Renal cortex interstitium (tissue), 11 donors: Measurements from ENCODE around the gene GALNT2. TPM values are rescaled to one million over a fixed set of nuclear protein-coding genes. Genes with fewer than 3 reads are reported as not detected.

Experiments
- DNase-seq, 11 donors: peaks; one replicate each; pipeline ENCODE4 v3.0.0-alpha.2; 2013; ENCODE audit warnings: low read depth in 9 of 11, low spot score in 4 of 11; ENCODE audit errors: extremely low read depth in 1 of 11
- polyA plus RNA-seq, 3 donors: library from polyadenylated mRNA; unstranded; fragments of 120-200 nt; gene quantifications; one replicate each; pipeline ENCODE4 v1.2.1, GENCODE V29; 2013; ENCODE audit not compliant: insufficient read length in 3 of 3

The GALNT2 gene
- polyA plus RNA-seq, 3 donors = 57.1 to 65.1 (median 59.2) TPM

DNA sequence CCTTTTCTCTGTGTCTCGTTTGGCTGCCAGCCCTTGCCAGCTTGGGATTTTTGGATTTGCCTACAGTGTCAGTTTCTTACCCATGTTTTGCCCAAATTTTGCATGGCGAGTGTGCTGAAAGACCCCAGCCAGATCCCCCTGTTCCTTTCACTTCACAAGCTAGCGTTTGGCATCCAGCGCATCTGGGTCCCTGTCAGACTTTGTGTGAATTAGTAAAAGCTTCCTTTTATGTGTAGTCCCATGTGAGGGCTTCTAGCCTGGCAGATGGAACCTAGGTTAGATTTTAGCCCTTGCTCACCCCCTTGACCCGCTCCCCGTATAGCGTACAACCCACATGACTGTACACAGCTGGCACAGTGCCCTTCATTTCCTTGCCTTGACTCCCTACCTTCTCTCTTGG, 22.3 kb upstream of the GALNT2 start:
- no peak for DNase-seq

DNA sequence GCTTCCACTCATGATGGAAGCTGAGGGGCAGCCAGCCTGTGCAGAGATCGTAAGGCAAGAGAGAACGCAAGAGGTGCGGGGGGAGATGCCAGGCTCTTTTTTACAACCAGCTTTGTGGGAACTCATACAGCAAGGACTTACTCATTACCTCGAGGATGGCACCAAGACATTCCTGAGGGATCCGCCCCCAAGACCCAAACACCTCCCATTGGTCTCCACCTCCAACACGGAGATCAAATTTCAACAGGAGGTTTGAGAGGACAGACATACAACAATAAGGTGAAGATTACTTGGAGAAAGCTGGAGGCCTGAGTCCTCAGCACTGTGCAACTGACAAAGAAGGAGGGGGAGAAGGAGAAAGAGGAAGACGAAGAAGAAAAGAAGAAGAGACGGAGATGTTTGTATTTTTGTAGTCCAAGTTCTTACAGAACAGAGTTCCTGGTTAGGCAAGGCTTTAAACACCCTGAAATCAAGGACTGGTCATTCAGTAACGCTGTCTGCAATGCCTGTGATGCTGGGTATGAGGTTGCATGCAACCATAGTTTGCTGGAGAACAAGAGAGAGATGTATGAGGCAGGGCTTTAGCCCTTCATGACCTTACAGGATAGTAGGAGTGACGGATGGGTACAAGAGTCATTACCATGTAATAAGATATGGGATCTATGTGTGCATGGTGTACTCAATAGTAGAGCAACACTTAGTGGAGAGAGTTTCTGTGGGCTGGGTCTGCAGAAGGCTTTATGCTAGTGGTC, 19.7 kb upstream of the GALNT2 start:
- no peak for DNase-seq

DNA sequence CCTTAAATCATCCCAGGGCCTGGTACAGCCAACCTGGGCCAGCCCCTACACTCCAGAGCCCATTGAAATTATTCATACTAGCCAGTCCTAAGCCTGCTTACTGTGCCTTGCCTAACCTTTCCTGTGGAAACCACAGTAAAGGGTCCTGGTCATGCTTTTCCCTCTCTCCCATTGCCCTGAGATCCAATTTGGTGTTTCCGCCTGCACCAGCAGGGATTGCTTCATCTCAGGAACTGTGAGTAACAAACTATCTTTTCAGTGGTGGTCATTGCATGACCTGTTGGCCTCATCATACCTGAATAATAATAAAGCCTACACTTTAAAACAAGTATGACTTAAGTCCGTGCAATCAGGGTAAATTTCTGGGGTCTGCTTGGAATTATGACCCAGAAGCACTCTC, 18.7 kb upstream of the GALNT2 start:
- no peak for DNase-seq

DNA sequence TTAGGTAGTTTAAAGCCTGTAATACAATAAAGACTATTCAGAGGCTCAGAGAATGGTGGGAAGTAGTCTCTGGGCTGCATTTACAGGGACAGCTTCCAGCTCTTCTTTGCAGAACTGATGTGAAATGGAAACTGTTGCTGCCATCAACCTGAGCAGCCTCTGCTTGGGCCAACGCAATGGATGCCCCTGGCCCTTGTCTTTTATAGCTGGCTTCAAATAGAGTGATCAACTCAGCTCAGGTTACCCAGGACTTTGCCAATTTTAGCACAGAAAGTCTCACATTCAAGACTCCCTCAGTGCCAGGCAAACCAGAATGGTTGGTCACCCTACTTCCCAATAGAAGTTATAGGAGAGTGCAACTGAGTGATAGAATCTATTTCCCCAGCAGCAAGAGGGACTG, 18.1 kb upstream of the GALNT2 start:
- no peak for DNase-seq

DNA sequence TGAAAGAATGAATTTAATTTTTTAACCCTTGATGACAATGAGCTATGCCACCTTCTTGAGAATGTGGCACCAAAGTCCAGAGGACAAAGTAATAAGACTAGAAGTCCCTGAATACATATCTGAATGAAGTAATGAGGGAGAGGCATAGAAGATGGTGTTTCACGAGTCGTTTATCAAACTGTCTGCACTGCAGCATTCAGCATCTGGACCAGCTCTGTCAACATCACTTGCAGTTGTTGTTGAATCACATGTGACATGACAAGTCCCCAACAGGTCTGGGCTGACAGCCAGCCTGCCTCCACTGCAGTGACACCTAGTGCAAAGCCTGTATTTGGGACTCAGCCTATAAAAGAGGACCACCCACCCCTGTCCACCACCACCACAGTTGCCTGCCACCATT, 17.3 kb upstream of the GALNT2 start:
- DNase-seq = no peak

DNA sequence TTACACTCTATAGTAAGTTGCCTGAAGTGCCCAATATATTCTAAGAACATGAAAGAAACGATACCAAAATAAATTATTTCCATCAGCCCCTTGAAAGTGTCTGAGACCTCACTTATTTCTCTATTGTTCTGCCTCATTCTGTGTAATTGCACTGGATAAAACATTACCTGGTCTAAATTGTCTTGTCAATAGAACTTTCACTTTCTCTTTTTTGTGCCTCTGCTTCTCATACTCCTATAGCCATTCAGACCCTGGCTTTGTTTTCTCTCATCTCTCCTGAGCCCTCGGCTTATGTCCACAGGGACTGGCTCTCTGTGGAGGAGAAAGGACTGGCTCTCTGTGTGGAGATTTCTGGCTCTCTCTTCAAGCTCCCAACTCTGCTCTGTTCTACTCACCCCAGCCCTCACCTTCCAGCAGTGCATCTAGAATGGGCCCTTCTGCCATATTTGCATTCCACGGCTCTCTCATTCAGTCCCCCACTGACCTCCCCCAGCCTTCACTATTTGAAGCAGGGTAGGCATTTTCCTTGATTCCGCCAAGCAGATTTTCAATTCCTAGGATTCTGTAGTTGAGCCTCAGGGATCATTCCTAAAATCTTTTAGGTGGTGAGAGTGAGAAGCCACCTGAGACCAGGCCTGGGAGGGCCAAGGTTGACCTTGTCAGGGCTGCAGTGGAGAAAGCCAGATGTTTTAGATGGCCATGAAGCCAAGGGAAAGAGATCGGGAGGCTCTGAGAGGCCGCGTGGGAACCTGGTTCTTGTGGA, 15.9 kb upstream of the GALNT2 start:
- DNase-seq = no peak

DNA sequence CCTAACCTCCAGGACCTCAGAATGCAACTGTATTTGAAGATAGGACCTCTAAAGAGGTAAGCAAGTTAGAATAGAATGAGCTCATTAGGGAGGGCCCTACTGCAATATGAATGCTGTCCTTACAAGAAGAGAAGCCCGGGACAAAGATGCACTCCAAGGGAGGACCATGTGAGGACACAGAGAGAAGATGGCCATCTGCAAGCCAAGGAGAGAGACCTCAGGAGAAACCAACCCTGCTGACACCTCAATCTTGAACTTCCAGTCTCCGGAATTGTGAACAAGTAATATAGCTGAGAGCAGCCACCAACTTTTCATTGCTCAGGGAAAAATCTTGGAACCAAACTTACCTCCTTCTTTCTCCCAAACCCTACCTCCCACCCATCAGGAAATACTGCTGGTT, 15.0 kb upstream of the GALNT2 start:
- no peak for DNase-seq

DNA sequence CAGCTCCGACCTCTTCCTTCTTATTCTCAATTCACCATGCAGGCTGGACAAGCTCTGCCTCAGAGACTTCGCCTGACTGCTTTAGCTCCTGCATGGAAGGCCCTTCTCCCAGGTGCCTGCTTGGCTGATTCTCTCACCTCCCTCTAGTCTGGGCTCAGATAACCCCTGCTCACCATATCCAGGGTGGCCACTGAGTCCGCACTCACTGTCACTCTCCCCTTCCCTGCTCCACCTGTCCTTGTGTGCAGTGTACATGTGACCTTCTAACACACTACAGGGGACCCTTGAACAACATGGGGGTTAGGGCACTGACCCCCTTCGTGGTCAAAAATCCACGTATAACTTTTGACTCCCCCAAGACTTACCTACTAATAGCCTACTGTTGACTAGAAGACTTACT, 14.4 kb upstream of the GALNT2 start:
- DNase-seq = no peak

DNA sequence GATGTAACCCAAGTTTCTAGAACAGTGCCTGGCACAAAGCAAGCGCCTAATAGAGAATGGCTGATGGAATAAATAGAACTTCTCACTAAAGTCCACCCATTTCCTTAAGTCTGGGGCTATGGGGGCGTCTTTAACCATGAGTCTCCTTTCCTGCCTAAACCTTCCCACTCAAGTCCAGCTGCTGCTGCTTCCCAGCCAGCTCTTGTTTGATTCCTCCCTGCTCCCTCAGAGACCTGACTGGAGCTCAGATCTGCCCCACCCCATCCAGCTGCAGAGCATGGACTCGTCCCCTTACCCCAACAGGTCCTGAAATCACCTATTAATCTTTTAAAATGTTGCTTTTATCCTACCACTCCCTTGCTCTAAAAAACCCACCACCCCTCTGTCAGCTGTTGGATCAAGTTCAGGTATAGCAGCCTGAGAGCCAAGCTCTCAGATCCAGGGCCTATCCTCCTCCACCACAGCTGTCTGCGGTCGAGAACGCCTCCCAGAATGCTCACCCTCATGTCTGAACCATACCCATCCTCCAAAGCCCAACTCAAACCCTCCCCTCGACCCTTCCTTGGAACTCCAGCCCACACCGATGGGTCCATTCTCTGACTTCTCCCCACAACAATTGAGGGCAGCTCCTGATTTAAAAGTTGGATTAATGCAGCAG, 12.8 kb upstream of the GALNT2 start:
- no peak for DNase-seq

DNA sequence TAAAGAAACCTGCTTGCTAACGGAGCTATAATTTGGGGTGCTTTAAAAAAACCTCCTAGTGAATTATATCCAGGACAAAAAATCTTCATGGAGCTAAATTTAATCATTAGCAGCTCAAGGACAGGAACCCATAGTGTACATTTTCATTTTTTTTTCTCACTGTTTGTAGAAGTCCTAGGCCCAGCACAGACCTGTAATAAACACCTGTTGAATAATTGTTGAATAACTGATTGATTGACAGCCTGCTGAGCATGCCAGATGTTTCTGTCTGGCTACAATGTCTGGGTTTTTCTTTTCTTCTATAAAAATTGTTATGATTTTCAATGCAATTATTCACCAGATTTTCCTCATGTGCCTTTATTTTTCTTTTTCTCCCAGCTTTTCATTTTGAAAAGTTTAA, 10.9 kb upstream of the GALNT2 start:
- no peak for DNase-seq

DNA sequence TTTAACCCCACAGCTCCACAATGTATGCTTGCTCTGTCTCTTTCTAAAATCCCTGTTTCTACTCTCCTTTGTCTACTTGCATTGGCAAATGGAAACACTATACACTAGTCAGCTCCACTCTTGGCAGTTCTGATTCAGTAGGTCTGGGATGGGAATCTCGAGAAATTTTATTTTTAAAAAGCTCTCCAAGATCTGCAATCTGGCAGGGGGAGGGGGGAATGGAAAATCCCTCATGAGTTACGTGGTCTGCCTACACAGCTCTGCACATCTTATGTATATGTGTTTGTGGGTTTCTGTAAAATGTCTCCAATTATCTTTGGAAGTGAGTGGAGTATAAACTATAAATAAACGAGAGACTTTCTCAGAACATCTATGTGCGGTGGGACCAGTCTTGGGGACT, 9.9 kb upstream of the GALNT2 start:
- DNase-seq = no peak

DNA sequence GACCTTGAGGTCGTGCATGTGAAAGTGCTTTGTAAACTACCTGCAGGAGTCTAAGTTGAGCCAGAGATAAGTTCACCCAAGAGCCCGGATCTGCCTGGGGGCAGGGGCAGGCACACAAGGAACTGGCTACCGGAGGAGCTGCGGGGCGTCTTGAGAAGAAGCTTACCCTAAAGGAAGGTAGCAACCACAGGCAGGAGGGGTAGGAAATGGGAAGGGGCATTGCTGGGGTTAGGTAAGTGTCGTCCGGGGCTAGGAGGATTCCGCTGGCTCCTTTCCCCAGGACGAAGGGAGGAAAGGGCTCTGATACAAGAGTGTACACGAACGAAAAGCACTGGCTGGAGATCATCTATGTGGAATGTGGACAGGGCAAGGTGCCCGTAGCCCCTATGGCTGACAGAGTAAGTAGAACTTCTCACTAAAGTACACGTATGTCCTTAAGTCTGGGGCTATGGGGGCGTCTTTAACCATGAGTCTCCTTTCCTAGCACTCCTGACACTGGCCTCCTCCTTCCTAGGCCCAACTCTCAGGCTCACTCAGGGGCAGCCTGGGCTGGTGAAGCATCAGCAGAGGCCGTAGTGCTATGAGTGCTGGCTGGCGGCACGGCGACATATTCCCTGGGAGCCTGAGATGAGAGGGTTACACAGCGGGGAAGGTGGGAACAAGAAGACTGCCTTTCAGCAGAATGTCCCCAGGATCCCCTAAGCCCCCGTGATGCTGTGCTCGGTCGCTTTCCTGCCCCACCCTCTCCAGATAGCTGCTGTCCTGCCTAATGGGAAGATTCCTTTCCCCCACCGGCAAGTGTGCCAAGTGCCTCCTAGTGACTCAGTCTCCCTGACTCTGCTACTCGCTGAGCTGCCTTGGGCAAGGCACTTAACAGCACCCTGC, 9.1 kb upstream of the GALNT2 start:
- no peak for DNase-seq

DNA sequence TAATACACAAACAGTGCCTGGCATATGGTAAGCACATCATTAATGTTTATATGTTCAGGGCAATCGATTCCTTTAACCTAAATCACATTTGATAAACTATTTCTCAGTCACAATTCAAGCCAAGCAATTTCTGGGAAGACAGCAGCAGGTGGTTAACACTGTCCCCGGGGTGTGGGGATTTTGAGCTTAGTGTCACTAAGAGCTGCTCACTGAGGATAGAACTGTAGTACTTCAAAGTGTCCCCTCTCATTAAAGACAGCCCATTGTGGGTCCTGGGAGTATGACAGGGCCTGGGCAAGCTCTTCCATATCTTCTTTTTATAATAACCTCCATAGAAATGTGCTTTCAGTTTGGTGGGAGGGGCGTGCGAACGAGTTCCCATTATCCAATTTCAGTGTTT, 8.4 kb upstream of the GALNT2 start:
- DNase-seq = no peak

DNA sequence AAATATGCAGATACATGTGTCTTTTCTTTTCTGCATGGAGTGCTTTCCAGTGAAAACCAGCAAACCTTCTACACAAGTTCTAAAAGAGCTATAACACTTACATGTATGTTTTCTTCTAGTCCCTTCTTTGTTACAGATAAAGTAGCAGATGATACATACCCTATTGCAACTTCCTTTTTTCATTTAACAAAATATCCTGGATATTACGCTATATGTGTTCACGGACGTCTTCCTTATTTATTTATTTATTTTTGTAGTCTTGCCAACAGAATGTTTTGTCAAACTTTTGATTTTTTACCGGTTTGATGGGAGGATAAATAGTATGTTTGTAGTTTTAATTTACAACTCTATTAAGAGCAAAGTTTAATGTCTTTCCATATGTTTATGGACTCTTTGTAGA, 5.2 kb upstream of the GALNT2 start:
- DNase-seq = no peak

DNA sequence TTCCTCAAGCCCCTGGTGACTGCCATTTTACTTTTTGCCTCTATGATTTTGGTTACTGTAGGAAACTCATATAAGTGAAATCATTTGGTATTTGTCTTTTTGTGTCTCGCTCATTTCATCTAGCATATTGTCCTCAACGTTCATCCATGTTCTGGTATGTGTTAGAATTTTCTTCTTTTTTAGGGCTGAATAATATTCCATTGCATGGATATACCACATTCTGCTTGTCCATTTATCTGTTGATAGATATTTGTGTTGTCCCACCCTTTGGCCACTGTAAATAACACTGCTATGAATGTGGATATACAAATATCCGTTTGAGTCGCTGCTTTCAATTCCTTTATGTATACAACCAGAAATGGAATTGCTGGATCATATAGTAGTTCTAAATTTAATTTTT, 4.5 kb upstream of the GALNT2 start:
- no peak for DNase-seq

DNA sequence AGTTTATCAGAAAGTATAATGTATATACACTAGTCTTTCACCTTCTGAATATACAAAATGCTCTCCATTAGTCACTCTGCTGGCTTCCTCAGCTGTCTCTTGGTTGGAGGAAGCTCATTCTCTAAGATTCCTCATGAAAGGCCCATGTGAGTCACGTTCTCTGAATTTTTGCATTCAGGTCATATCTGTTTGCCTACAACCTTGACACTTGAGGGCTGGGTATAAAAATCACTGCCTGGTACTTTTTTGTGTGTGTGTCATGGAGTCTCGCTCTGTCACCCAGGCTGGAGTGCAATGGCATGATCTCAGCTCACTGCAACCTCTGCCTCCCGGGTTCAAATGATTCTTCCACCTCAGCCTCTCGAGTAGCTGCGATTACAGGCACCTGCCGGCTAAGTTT, 2.8 kb upstream of the GALNT2 start:
- no peak for DNase-seq

DNA sequence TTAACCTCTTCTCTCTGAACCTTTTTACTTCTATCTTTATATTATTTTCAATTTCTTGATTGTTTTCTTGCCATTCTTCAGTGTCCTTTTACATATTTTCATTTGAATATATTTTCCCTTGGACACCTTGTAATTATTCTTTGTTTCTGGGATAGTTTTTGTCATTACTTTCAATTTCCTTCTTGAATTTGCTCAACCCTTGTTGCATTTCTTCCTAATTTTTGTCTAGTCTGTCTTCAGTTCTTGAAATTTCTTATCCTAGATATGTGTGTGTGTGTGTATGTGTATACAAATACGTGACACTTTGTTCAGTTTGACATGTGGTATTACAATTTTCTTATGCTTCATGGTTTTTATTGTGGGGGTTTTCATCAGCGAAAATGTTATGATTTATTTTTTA, 1.9 kb upstream of the GALNT2 start:
- no peak for DNase-seq

DNA sequence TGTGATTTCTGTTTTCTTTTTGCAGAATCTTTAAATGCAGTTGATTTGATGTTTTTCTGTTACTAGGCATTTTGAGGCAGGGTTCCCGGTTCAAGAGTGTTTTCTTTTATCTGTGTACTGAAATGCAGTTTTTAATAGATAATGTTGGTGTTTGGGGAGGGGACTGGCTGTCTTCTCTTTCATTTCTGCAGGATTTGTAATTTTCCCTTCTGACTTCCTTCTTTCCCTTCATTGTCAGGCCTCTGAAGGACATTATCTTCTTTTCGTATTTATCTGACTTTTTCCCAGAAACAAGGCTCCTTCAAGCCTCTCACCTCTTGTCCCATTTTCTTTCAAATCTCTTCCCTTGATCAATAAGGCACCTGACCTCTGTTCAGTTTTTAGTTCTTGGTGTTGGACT, 1.5 kb upstream of the GALNT2 start:
- DNase-seq = no peak

DNA sequence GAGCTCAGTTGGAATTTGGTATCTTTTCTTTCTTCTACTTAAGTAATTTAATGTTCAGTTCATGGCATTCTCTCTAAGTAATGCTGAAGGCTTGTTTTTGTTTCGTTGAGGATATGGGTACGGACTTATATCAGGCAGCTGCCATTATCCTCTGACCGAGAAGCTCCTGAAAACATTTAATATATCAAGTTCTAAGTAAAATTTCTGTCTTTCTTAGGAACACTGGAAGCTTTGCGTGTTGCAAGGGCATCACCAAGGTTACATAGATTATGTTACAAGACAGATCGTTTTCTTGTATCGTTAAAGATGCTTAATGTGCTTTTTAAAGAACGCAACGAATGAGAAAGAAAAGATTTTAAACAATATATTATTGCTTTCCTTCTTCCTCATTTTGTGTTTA, 1.0 kb upstream of the GALNT2 start:
- DNase-seq = no peak
